ENCODE data around the gene TMEM31. TPM values are rescaled to one million over a fixed set of nuclear protein-coding genes. Genes with fewer than 3 reads are reported as not detected.

The TMEM31 gene, protein sequence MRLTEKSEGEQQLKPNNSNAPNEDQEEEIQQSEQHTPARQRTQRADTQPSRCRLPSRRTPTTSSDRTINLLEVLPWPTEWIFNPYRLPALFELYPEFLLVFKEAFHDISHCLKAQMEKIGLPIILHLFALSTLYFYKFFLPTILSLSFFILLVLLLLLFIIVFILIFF
- total RNA-seq, result not detected
- long read RNA-seq, result 0 reads

GRCh38 chrX:103710609-103711008, at the start of gene TMEM31:
Gene TMEM31, plus strand, starts transcription at chrX:103710909. Its CDS starts 1,350 bp downstream, at chrX:103712259.
- ATAC-seq (no peak), DNase-seq (no peak)
- intact Hi-C loops (cut with micrococcal nuclease), result no loop called here

- intact Hi-C loops (cut with micrococcal nuclease), result no loop called here
- ATAC-seq (no peak), DNase-seq (no peak)
Observed at GRCh38 chrX:103663981-103664762, 46.5 kb upstream of the TMEM31 start.

- DNase-seq (no peak), ATAC-seq (no peak)
- intact Hi-C loops (cut with micrococcal nuclease), result no loop called here
Observed at GRCh38 chrX:103666202-103667107, 44.3 kb upstream of the TMEM31 start.

DNA sequence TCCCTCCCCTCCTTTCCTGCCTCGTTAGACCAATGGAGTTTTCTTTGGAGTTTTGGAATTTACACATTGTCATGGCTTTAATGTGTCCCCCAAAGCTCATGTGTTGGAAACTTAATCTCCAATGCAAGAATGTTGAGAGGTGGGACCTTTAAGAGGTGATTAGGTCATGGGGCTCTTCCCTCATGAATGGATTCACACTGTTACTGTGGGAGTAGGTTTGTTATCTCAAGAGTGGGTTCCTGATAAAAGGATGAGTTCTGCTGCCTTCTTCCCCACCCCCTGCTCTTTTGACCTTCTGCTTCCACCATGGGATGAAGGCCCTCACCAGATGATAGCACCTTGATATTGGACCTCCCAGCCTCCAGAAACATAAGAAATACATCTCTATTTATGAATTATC, 41.0 kb upstream of the TMEM31 start:
- ATAC-seq (no peak), DNase-seq (no peak)
- intact Hi-C loops (cut with micrococcal nuclease), result no loop called here

GRCh38 chrX:103674531-103675454, 35.9 kb upstream of the TMEM31 start:
- intact Hi-C loops (cut with micrococcal nuclease), result no loop called here
- DNase-seq, result no peak

GRCh38 chrX:103678199-103678993, 32.3 kb upstream of the TMEM31 start:
- no peak for DNase-seq
- intact Hi-C loops (cut with micrococcal nuclease), result no loop called here
- ATAC-seq, result no peak

More at GRCh38 chrX:103674531-103675454, 35.9 kb upstream of the TMEM31 start:
- no peak for ATAC-seq

DNA sequence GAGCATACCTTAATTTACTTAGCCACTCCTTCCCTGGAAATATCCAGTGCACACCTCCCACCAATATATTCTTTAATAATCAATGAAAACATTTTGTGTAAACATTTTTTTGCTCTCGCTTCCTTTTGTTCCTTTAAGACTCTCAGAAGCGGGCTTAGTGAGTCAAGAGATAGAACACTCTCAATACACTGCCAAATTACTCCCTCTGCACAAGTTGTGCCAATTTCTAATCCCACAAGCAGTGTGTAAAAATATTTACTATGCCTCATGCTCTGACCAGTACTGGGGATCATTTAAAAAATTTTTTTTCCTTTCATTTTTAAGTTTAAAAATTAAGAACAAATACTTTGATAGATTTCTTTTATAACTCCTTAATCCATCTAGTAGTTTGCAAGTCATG, 29.3 kb upstream of the TMEM31 start:
- intact Hi-C loops (cut with micrococcal nuclease), result no loop called here
- ATAC-seq, result no peak
- DNase-seq, result no peak

DNA sequence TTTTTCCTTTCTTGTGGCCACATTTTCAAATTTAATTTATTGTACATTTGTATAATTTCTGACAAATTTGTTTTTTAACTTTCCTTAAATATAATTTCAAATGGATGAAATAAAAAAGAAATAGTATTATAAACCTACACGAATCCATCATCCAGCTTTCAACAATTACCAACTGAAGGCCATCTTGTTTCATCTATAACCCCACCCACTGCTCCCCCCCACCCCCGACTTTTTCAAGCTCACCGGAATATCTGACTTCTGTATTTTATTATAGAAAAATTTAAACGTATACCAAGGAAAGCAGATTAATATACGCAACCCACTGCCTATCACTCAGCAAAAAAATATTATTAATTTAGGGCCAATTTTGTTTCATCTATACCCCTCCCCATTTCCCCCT, 25.3 kb upstream of the TMEM31 start:
- intact Hi-C loops (cut with micrococcal nuclease), result no loop called here

GRCh38 chrX:103686199-103687072, 24.3 kb upstream of the TMEM31 start, which contains the start of gene MORF4L2:
Gene MORF4L2, minus strand, starts transcription at chrX:103686699. Its CDS starts 9,672 bp downstream, at chrX:103677027.
- intact Hi-C loops (cut with micrococcal nuclease), result no loop called here
- DNase-seq, result peak; percentile 87

More for the DNA sequence above, 25.3 kb upstream of the TMEM31 start:
- ATAC-seq (no peak), DNase-seq (no peak)

DNA sequence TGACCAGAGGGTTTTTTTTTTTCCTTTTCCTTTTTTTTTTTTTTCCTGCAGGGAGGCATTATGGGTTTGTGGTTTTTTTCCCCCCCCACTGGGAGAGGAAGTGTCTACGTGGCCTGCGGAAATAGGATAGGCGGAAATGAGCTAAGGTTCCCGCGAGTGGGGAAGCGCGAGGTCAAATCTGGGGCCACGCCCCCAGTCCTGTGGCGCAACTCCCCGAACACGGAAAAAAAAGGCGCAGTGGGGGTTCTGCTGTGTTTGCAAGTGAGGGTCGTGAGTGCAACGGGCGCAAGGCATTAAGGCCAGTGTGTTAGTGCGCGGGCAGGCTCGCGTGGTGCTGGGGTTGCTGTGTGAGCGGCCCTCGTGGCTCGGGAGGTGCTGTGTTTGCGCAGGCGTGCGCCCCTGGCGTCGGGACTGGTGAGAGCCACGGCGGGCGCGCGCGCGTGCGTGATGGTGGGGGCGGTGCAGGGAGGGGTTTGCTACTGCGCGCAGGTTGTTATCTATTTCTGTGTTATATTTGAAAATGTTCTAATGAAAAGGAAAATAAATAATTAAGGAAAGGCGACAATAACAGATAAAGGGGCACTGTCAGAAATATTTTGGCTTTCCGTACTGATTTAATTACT, 23.5 kb upstream of the TMEM31 start:
- peak; percentile 90 for ATAC-seq
- peak; percentile 95 for DNase-seq

More at GRCh38 chrX:103686199-103687072, 24.3 kb upstream of the TMEM31 start, which contains the start of gene MORF4L2:
- ATAC-seq, result peak; percentile 93

DNA sequence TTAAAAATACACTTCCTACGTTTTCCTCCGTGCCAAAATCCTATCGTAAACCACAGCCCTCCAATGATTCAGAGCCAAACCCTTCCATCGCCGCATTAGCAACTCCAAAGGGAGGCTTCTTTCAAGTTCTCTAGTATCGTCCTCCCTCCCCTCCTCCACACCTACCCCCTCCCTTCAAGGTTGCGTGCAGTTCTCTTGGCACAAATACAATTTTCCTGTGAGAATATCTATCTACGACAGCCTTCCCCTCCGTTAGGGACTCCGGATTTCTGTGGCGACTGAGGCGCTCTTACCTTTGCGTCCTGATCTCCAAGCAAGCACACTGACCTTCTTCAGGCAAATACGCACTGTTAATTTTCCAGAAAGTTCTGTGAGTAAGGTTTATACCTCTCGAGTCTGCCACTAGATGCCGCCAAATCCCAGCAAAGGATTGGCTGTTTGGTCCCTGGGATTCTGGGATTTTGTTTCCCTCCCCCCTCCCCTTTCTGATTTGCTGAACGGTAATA, 23.0 kb upstream of the TMEM31 start:
- peak; percentile 22 for ATAC-seq
- peak; percentile 46 for DNase-seq
- intact Hi-C loops (cut with micrococcal nuclease), result no loop called here

More for the DNA sequence above, 23.5 kb upstream of the TMEM31 start:
- intact Hi-C loops (cut with micrococcal nuclease), result no loop called here

GRCh38 chrX:103688946-103689345, 21.8 kb upstream of the TMEM31 start:
- intact Hi-C loops (cut with micrococcal nuclease), result no loop called here
- no peak for DNase-seq
- no peak for ATAC-seq

GRCh38 chrX:103691059-103691458, 19.6 kb upstream of the TMEM31 start:
- ATAC-seq (no peak), DNase-seq (no peak)
- intact Hi-C loops (cut with micrococcal nuclease), result no loop called here

- intact Hi-C loops (cut with micrococcal nuclease), result no loop called here
- ATAC-seq (no peak), DNase-seq (no peak)
Observed at GRCh38 chrX:103697687-103698086, 13.0 kb upstream of the TMEM31 start.

GRCh38 chrX:103699243-103699642, 11.5 kb upstream of the TMEM31 start:
- ATAC-seq (no peak), DNase-seq (no peak)
- intact Hi-C loops (cut with micrococcal nuclease), result no loop called here

DNA sequence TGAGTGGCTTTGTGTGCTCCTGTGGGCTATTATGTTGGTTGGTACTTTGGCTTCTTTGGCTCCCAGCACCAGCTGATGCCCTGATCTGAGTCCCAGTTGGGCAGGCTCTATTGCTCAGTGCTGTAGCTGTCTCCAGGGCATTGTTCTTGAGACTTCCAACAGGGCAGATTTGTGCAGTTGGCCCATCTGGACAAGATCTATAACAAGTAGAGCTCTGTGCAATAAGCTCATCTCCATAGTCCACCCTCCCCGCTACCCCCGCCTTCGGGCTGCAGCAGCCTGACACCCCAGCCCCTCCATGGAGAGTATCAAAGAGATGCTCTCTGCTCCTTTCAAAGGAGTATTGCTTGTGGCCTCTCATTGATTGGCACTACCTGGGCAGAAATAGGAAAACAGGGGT, 5.8 kb upstream of the TMEM31 start:
- ATAC-seq (no peak), DNase-seq (no peak)
- intact Hi-C loops (cut with micrococcal nuclease), result no loop called here

Data from left ventricle myocardium superior (tissue), 1 donor.